Measurements from ENCODE around the gene SLC6A5.

SLC6A5 gene

DNA sequence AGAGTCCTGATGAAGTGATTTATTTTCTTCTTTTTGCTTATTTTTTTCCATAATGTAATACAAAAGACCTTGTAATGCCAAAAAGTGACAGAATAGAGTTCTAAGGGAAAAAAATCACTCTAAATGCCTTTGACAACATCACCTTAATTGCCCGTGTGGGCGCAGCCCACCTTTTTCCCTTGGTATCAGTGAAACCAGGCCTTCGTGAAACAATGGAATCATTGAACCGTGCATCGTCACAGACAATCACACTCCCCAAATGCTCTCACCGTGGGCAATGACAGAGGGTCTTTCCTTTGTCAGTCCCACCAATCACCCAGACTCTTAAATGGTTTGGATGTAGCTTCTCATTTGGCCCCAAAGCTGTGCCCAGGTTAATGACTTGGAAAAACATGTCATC lies 9.6 kb upstream of the SLC6A5 start:
- no peak overlapping the region for H3K4me3 ChIP-seq (ENCODE audit: low read depth, low read length)
- TF ChIP-seq, protein P1, sequence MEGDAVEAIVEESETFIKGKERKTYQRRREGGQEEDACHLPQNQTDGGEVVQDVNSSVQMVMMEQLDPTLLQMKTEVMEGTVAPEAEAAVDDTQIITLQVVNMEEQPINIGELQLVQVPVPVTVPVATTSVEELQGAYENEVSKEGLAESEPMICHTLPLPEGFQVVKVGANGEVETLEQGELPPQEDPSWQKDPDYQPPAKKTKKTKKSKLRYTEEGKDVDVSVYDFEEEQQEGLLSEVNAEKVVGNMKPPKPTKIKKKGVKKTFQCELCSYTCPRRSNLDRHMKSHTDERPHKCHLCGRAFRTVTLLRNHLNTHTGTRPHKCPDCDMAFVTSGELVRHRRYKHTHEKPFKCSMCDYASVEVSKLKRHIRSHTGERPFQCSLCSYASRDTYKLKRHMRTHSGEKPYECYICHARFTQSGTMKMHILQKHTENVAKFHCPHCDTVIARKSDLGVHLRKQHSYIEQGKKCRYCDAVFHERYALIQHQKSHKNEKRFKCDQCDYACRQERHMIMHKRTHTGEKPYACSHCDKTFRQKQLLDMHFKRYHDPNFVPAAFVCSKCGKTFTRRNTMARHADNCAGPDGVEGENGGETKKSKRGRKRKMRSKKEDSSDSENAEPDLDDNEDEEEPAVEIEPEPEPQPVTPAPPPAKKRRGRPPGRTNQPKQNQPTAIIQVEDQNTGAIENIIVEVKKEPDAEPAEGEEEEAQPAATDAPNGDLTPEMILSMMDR (IDR thresholded peaks at IDR 0.05; ENCODE audit: control insufficient read depth, extremely low read depth, insufficient read depth): no peak
- DNase-seq (ENCODE audit: low read depth): no peak

DNA sequence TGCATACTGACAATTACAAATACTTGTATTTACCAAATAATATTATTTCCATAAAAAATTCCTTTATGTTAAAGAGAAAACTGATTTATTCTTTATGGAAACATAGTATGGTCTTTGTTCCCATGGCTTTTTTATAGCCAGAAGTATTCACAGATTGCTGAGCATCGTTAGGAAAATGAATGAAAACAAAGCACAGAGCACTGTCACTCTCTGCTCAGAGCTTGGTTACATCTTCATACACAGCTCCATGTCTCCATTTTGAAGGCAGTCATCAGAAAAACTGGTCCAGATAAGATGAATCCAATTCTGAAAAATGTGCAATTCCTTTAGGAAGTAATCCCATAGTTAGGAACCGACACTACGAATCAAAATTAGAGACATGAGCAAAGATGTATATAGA lies 9.0 kb upstream of the SLC6A5 start:
- TF ChIP-seq, protein P1 (IDR thresholded peaks at IDR 0.05; ENCODE audit: control insufficient read depth, extremely low read depth, insufficient read depth): no peak
- H3K4me3 ChIP-seq (ENCODE audit: low read depth, low read length): no peak overlapping the region
- no peak for DNase-seq (ENCODE audit: low read depth)

DNA sequence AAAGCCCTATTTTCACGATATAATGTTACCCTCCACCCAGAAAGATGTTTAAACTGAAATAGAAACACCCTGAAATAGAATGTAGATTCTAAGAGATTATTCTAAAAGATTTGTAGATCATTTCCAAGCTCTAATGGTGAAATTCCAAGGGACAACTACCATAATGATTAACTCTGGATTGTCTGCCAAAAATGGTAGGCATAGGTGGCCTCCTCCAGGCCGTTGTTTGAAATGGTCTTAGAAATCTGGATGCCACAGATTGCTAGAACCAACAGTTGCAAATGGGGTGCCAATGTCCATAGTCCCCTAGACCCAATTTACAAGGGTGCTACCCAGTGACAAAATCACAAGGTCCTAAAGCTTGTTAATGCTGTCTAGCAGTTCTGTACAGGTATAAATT lies 6.7 kb upstream of the SLC6A5 start:
- TF ChIP-seq, protein P1 (IDR thresholded peaks at IDR 0.05; ENCODE audit: control insufficient read depth, extremely low read depth, insufficient read depth): no peak
- no peak overlapping the region for H3K4me3 ChIP-seq (ENCODE audit: low read depth, low read length)
- DNase-seq (ENCODE audit: low read depth): no peak

DNA sequence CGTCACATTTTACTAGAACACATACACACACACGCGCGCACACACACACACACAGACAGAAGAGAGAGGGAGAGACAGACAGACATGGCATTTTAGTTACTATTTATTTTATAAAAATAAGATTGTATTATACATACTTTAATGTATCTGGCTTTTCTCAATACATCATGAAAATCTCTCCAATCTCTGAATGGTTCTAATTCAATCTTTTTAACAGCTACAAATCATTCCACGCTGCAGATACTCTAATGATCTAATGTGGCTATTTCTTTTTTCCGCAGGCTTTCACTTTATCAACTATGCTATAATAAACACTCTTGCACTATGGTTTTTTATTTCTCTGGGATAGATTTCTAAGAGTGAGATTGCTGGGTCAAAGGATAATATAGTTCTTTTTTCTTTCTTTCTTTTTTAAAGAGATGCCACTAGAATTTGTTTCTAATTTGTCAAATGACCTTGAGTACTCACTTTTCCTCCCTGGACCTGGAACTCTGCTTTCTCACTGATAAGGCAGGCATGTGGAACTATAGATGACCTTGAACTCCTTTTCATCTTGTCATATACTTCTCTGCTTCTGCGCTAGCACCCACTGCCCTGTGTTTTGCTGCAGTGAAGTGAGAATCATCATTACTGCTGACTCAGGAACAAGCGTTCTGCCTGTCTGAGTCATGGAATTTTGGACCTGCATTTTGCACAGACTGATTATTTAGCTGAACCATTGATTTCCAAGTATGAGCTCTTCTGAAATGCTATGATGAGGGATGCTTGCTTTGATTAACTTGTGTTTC lies 4.9 kb upstream of the SLC6A5 start:
- no peak overlapping the region for H3K4me3 ChIP-seq (ENCODE audit: low read depth, low read length)
- DNase-seq (ENCODE audit: low read depth): no peak
- TF ChIP-seq, protein P1 (IDR thresholded peaks at IDR 0.05; ENCODE audit: control insufficient read depth, extremely low read depth, insufficient read depth): no peak

DNA sequence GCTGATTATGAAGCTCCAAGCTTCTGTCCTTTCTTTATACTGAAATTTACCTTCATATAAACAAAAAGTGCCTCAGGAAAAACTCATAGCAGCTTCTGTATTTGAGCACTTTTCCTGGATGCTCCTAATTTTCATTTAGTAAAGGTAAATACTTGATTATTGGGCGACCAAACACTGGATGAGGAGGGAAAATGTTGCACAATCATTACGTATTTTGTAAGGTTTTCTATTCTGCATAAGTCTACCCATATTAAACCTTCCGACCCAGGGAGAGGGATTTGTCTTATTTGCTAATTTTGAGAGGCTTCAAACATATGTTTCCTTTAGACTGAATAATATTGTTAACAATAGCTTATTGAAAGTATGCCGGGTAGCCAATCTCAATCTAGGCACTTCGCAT lies 4.3 kb upstream of the SLC6A5 start:
- TF ChIP-seq, protein P1 (IDR thresholded peaks at IDR 0.05; ENCODE audit: control insufficient read depth, extremely low read depth, insufficient read depth): no peak
- H3K4me3 ChIP-seq (ENCODE audit: low read depth, low read length): no peak overlapping the region
- DNase-seq (ENCODE audit: low read depth): no peak

DNA sequence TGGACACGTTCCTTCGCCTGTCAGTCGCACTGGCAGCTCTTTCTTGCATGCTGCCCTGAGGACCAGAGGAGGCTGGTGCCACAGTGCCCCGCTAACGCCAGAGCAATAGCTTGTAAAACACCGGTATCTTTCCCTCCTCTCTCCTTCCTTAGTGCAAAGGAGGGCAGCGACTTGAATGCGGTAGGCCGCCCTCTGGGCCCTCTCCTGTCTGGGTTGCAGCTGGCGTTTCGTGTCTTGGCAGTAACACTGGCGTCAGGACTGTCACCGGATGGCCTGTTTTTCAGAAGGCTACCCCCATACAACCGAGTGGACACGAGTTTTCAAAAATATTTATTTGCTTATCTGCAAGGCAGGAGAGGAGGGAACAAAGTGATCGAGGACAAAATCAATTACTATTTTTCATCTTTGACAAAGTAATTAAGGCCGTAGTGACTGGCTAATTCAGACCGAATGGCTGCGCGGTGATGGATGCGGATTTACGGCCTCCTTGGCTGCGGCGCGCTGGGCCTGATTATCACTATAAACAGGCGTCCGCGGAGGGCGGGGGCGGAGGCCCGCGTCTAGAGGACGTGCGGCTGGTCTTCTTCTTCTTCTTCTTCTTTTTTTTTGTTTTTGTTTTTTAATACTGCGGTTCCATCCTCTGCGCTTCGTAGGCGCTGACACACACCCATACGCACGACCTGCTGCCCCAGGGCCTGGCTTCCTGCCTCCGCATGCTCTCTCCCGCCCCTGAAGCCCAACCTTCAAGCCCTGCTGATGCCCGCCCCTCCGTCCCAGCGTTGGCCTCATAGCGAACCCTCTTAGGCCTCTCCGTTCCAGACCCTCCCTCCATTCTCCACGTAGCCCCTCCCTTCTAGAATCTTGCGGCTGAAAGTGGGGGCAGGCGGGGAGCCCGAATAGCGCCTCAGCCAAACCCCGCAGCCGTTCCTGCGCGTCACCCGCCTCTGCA lies 2.9 kb upstream of the SLC6A5 start:
- TF ChIP-seq, protein P1 (IDR thresholded peaks at IDR 0.05; ENCODE audit: control insufficient read depth, extremely low read depth, insufficient read depth): no peak
- DNase-seq (ENCODE audit: low read depth): no peak
- no peak overlapping the region for H3K4me3 ChIP-seq (ENCODE audit: low read depth, low read length)

Measured in LNCaP clone FGC (cell line).